Measurements from ENCODE around the gene DPYSL5.

DNA sequence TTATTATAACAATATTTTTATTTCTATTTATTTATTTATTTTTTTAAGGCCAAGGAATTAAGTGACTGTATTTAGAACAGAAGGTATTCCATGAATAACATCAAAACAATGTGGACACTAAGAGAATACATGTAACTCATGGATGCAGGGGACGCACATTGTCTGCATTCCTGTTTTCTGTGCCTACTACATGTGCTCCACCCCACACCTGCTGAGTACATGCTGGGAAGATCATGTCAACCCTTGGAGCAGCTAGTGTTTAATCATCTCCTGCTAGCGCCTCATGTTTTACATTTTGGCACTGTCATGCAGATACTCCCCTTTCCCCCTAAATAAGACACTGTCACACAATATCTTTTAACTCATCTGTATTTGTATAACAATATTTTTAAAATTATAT, 29.3 kb downstream of the DPYSL5 start:
- TF ChIP-seq, protein P1, sequence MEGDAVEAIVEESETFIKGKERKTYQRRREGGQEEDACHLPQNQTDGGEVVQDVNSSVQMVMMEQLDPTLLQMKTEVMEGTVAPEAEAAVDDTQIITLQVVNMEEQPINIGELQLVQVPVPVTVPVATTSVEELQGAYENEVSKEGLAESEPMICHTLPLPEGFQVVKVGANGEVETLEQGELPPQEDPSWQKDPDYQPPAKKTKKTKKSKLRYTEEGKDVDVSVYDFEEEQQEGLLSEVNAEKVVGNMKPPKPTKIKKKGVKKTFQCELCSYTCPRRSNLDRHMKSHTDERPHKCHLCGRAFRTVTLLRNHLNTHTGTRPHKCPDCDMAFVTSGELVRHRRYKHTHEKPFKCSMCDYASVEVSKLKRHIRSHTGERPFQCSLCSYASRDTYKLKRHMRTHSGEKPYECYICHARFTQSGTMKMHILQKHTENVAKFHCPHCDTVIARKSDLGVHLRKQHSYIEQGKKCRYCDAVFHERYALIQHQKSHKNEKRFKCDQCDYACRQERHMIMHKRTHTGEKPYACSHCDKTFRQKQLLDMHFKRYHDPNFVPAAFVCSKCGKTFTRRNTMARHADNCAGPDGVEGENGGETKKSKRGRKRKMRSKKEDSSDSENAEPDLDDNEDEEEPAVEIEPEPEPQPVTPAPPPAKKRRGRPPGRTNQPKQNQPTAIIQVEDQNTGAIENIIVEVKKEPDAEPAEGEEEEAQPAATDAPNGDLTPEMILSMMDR (conservative IDR thresholded peaks at IDR 0.05; ENCODE audit: low read depth, low read length), result no peak
- no peak for TF ChIP-seq EZH2 (IDR thresholded peaks at IDR 0.05; ENCODE audit: low read length, unreplicated experiment)
- no peak for TF ChIP-seq EZH2phosphoT487 (IDR thresholded peaks at IDR 0.05; ENCODE audit: borderline replicate concordance, low read length)
